ENCODE results near the gene BDNF.

The BDNF gene

DNA sequence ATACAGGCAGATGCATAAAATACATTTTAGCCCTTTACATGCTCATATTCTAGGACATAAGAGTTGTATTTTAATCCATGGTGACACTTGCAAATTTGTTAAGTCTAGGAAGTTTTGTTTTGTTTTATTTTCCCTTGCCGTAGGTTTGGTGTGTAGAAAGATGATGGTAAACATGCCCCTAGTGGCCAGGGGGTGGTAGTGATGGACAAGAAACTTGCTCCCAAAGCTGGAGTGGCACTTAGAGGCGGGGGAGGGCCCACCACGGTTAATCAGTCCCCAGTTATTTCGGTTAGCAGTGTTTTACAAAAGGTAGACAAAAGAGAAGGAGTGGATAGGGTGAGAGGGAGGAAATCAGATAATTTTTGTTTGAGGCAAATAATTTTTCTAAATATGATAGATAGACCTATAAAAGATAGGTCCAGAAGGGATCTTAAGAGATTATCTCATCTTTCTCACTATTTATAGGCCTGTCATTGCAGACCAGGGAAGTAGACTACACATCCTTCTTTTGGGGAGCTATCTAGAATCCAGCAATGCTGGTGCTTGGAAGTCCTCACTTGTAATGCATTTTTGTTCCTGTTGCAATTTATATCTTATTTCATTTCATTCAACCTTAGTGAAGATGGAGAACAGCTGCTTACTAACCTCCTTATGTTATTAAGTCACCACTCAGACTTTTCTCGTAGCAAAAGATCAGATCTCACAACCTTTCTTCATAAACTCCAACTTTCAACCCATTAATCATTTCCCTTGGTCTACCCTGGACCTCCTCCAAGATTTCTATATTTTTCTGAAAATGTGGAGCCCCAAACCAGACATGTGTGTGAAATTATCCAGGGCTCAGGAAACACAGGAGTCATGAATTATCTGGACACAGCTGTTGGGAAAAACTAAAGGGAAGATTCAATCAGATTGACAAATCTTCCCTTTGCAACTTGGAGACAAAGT lies 5.9 kb upstream of the BDNF start:
- no peak for DNase-seq (ENCODE audit: low read depth in 4 of 4, low spot score in 1 of 4)

GRCh38 chr11:27703481-27703880 lies 3.2 kb upstream of the BDNF start:
- no peak for DNase-seq (ENCODE audit: low read depth in 4 of 4, low spot score in 1 of 4)

GRCh38 chr11:27702811-27703210 lies 2.6 kb upstream of the BDNF start:
- no peak for DNase-seq (ENCODE audit: low read depth in 4 of 4, low spot score in 1 of 4)

DNA sequence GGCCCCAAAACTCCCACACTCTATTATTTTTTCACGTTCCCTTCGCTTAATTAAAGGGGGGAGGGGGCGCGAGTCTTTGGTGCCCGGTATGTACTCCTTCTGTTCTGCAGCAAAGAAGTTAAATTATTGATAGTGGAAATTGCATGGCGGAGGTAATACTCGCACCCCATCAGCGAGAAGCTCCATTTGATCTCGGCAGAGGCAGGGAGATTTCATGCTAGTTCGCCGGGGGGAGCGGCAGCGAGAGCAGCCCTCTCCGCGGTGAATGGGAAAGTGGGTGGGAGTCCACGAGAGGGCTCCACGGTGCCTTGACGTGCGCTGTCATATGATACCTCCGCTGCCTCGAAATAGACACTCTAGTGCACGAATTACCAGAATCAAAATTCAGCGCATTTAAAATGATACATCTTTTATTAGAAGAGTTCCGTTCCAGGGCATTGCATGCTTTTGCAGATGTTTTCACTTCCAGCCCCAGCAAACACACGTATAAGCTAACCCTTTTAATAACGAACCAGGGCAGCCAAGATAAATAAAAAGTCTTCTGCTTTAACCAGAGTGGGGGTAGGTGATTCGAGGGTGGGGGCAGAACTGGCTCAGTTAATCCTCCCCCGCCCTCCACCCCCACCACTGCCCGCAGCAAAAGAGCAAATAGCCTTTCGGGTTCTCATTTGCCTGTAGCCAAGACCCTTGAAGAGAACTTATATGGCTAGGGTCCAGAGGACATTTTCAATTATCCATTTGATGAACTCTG lies 1.3 kb upstream of the BDNF start:
- no peak for DNase-seq (ENCODE audit: low read depth in 4 of 4, low spot score in 1 of 4)

GRCh38 chr11:27699926-27700350 lies 317 bp downstream of the BDNF start:
- DNase-seq (ENCODE audit: low read depth in 4 of 4, low spot score in 1 of 4): no peak

DNA sequence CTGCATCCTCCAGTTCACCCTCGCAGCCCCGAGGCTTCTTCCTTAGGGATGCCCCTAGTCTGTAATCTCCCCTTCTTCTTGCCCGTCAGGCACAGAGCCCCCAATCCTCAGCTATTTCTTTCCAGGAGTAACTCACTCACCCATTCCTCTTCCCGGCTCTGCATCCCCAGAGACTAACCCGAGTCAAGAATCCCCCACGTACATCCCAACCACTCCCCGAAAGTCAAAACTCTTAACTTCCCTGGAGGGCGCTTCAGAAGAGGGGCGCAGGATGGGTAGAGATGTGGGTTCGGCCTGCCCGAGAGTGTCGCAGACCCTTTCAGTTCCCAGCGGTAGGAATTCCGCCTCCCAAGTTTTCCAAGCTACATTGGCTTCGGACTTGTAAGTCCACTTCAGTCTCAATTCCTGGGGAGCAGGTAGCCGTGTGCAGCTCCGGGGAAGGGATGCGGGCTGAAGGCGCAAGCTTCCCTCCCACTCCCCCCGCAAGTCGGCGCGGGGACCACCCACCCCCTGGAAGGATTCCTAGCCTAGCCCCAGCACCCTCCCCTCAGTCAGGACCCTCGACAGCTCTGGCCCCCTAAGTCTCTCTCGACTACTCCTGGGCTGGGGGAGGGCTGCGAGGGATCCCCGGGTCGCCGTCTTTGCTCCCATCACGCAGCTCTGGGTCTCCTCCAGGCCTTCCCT lies 871 bp downstream of the BDNF start:
- no peak for DNase-seq (ENCODE audit: low read depth in 4 of 4, low spot score in 1 of 4)

GRCh38 chr11:27698872-27699241 lies 1.4 kb downstream of the BDNF start:
- DNase-seq (ENCODE audit: low read depth in 4 of 4, low spot score in 1 of 4): peak; percentile 12 to 70 (median 46)

DNA sequence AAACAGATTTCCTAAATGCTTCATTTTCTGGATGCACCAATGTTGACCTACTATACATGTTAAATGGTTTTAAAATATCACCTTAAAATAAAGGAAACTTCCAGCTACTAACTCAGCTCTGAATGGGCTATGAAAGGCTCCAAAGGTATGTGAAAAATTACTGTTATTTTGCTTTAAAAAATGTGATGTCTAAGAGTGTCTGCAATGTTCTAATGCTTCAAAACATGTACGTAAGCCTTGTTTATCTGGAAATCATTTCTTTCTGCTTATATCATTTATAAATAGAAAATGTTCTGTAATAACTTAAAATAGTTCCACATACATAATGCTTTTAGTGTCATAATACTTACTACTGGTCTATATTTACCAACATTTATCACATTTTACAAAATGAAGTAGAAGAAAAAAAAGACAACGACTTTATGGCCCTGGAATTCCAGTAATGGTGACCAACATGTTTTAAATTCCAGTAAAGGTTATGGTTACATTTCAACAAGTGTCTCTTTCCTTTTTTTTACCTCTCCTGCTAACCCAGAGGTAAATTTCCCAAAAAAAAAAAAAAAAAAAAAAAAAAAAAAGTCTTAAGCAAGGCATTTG lies 2.5 kb downstream of the BDNF start:
- no peak for DNase-seq (ENCODE audit: low read depth in 4 of 4, low spot score in 1 of 4)

DNA sequence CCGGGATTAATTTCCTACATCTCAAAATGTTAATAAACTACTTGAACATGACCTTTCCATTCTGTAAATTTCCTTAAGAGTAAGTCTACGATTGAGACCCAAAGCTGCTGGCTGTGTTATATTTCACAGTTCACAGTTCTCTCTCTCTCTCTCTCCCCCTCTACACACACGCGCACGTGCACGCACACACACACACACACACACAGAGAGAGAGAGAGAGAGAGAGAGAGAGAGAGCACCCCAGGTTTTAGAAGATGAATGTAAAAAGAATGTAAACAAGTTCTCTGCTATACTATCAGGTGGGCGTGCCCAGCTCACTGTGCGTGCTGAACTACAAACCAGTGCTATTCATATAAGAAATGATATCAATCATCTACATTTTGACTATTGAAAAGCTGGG lies 3.3 kb downstream of the BDNF start:
- DNase-seq (ENCODE audit: low read depth in 4 of 4, low spot score in 1 of 4): no peak

DNA sequence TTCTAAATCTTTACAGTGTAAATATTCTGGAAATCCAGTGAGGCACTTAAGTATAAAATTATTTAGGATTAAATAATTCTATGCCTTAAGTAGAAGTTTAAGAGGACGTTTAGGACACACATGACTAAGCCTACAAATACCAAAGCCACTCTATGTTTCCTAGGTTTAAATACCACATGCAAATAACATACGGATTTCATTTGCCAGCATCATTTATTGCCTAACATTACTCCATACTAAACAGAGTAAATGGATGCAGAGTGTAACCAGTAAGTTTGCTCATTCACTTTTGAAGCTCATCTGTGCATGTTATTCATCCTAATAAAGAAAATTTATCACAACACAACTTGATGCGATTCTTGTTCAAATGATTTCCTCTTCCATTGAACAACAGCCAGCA lies 4.1 kb downstream of the BDNF start:
- no peak for DNase-seq (ENCODE audit: low read depth in 4 of 4, low spot score in 1 of 4)

DNA sequence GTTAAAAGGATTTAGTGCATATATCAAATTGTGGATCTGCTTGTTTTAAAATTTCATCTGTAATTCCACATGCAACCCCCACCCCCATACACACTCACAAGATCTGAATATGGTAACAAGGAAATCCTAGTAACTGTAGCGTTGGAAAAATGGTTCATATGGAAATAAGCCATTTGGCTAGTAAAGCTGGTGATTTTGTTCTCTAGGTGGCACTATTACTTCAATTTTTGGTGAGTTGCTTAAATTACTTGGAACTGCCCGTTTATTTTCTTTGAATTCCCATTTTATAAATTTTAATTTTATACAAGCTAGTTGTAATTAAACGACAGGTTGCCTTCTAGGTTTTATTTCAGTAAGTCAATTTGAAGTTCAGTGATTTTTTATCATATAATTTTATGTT lies 5.3 kb downstream of the BDNF start:
- no peak for DNase-seq (ENCODE audit: low read depth in 4 of 4, low spot score in 1 of 4)

DNA sequence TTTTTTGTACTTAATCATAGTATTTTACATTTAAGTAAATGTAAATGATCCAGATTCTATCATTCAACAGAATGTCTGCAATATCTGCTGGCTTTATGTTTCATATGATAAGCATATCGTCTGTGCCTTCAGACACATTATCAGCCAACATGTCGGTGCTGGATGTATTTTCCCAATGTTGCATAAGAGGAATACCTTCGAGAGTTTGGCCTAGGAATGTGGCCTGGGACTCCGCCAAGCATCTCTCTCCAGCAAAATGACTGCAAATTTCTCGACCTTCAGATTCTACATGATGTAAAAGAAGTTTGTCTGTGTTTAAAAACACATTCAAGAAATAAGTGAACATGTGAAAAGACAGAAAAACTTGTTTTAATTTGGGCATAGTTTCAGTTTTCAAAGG lies 6.9 kb downstream of the BDNF start:
- no peak for DNase-seq (ENCODE audit: low read depth in 4 of 4, low spot score in 1 of 4)

GRCh38 chr11:27692781-27693180 lies 7.5 kb downstream of the BDNF start:
- no peak for DNase-seq (ENCODE audit: low read depth in 4 of 4, low spot score in 1 of 4)

DNA sequence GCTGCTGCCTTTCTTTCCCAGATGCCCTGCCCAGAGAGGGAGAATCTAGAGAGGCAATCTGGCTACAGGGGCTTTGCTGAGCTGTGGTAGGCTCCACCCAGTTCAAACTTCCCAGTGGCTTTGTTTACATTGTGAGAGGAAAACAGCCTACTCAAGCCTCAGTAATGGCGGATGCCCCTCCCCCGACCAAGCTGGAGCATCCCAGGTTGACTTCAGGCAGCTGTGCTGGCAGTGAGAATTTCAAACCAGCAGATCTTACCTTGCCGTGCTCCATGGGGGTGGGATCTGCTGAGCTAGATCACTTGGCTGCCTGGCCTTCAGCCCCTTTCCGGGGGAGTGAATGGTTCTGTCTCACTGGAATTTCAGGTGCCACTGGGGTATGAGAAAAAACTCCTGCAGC lies 12.2 kb downstream of the BDNF start:
- no peak for DNase-seq (ENCODE audit: low read depth in 4 of 4, low spot score in 1 of 4)

- no peak for DNase-seq (ENCODE audit: low read depth in 4 of 4, low spot score in 1 of 4)
These were observed 18.6 kb downstream of the BDNF start for GRCh38 chr11:27681664-27682063.

- DNase-seq (ENCODE audit: low read depth in 4 of 4, low spot score in 1 of 4): no peak
These were observed 20.9 kb downstream of the BDNF start for GRCh38 chr11:27679136-27680015.

GRCh38 chr11:27678242-27678641 lies 22.0 kb downstream of the BDNF start:
- DNase-seq (ENCODE audit: low read depth in 4 of 4, low spot score in 1 of 4): no peak

- no peak for DNase-seq (ENCODE audit: low read depth in 4 of 4, low spot score in 1 of 4)
These were observed 23.1 kb downstream of the BDNF start for GRCh38 chr11:27677108-27677507.

GRCh38 chr11:27673979-27674663 lies 26.1 kb downstream of the BDNF start:
- DNase-seq (ENCODE audit: low read depth in 4 of 4, low spot score in 1 of 4): no peak
